KBM-7 (cell line): ENCODE data around the gene STIP1.

Experiments
- DNase-seq: peaks from one replicate; pipeline ENCODE4 v3.0.0-alpha.2; 2015
- in situ Hi-C: fragments of 300-500 bp; cut with MboI; formaldehyde crosslinking; loops from 2 replicates; pipeline ENCODE4 v1.14.3; 2020; ENCODE audit warnings: low sequenced_read_pairs, low pct_unique_long_range_greater_than_20kb, mixed read lengths

The STIP1 gene

DNA sequence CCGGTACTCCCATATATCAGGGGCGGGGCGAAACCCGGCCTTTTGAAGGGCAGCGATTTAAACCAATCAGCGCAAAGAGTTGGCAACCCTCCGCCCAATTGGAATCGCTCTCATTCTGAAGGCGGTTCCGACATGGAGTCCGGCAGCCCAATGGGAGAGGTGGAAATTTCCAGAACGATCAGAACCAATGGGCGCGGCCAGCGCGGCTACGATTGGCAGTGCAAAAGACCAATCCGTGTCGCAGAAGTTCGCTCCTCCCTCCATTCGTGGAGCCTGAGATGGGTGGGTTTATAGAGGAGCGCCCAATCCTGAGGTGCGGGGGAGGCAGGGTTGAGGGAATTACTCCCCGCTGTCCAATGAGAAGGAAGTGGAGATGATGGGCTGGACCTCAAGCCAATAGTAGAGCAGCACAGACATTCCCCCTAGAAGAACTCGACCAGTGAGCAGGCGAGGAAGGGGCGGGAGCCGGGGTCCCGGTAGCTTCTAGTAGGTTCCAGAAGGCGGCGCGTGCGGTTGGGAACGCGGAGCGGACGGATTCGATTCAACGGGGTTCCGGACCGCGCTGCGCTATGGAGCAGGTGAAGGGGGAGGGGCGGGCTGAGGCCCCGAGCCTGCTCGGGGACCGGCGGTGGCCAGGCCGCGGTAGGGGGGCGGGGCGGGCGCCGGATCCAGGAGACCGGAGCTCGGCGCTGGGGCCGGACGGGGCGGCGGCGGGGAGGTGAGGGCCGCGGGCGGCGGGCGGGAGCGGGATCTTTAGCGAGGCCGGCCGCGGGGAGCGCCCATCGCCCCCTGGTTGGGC is at the start of gene STIP1:
Gene STIP1 (plus strand): TSS at position 479 of the 799 bp plus-strand sequence. CDS start 91 bp downstream, at position 570.
- peak; percentile 100 for DNase-seq
- in situ Hi-C loops: no loop called here

DNA sequence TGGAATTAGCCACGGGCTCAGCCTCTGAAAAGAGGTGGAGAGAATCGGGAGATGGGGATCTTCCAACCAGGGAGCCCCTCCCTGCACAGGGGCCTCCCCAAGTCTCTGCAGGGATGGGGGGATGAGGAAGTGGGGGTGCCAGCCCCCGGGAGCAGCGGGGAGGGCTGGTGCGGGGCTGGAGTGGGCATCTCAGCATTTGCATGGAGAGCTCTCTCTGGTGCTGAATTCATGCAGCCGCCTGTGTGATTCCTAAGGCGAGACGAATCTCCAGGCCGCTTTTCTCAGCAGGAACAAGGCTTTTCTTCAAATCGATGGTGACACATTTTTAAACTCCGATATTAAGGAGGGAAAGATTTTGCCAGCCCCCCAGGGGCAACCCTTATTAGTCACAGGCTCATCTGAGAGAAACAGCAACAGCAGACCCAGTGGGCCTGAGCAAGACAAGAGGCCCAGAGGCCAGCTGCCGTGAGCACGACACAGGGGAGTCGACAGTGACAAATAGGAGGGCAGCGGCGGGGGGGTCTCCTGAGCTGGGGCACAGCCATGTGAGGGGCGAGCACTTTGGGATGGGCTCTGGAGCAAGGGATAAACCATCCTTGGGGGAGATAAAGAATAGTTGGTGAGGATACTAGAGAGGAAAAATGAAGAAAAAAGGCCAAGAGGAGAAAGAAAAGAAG is 49.1 kb upstream of the STIP1 start:
- DNase-seq: no peak
- in situ Hi-C loops: no loop called here

DNA sequence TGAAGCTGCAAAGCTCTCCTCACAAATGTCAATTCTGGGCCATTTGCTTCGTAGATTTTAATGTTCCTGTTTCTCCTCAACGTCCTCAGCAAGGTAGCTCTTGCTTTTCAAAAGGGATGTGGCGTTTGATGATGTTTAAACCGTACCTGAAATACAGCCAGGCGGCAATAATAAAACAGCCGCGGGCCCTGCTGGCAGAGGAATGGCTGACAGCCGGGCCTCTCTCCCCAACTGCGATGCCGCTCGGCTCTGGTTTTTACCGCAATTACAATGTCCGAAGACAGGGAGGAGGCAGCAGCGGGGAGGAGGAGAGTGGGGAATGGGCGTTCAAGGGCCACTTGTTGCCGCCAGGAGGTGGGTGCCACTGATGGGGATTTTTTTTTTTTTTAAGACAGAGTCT is 47.6 kb upstream of the STIP1 start:
- in situ Hi-C loops: no loop called here
- no peak for DNase-seq

DNA sequence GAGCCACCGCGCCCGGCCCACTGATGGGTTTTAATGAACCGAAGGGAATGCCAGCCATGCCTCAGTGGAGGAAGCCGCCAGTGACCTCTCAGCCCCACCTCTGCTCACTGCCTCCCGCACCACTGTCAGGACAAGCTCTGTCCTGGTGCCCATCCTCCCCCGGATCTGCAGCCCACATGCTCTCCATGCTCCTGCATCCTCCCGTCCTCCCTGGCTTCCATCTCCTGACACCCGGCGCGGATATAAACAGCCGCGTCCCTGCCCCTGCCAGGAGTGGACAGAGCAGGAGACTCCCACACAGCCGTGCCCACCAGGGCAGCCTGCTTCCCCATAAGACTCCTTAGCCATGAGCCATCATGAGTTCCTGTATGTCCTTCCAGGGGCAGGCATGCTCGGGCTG is 46.9 kb upstream of the STIP1 start:
- DNase-seq: no peak
- in situ Hi-C loops: no loop called here

DNA sequence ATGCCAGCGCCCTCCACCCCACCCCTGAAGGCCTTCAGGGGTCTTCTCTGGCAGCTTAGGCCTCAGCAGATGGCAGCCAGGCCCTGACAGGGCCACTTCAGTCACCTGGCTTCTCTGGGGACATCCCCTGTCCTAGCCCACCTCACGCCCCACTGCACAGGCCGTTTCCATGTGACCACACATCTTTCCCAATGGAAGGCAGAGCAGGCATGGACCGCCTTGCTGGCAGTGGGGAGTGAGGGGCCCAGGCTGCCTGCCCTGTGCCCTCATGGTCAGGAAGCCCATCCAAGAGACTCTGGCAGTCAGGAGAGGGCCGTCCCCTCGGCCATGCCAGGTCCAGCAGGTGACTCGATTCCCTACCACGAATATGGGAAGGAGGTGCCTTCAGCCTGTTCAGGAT is 45.9 kb upstream of the STIP1 start:
- in situ Hi-C loops: no loop called here
- DNase-seq: no peak

DNA sequence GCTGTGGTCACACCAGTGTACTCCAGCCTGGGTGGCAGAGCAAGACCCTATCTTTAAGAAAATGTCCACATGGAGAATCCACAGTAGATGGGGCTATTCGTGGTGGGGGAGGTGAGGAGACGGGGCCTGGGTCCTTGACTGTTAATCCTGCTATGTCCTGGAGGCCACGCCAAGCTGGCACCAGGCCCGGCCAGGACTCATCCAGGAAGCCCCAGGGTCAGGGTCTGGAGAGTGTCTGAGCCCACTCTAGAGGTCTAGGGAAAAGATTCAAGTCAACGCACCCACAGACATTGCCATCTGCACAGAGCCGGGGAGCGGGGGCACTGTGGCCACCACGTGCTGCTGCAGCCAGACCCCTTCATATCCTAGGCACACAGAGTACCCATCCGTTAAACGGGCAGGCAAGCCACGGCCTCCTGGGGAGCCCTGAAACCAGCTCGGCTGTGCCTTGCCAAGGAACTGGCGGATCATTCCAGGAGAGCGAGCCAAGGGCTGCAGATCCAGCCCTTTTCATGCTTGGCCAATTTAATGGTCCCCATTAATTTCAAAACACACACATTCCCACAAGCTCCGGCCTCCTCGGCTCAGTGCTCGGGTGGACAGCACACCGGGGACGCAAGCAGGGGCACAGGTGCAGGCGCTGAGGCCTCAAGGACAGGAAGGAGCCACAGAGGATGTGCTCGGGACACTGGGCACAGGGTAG is 44.7 kb upstream of the STIP1 start:
- in situ Hi-C loops: no loop called here

DNA sequence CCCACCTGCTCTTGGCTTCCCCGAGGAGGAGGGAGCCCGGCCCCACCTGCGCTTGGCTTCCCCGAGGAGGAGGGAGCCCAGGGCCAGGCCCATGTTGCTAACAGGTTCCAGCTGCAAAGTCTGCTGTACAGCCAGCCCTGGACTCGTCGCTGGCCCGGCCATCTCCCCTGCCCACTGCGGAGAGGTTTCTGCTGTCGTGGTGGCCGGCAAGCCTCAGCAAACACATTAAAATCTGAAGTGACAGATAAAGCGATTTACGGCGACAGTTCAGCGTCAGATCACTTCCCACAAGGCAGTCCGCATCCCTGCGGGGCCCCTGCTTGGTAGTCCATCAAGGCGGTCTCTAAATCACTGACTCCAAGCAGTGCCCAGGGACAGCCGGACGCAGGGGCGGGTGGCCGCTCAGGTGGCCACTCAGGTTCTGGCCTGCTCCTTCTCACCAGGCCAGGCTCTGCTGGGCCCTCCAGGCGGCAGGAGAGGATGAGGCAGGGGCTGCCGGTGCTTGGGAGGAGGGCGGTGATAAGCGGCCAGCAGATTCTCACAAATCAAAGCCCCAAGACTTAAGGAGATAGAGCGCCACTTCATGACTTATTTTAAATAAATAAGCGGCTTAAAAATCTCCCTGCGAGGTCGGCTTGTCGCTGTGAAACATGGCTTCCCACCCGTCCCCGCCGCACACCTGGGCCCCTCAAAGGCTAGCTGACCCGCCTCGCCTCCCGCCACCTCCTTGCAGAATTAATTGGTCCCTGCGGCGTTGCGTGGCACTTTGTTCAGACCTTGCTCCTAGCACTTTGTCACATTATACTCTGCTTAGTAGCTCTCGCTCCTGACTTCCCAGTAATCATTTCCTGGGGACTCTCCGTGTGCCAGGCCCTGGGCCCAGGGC is 41.1 kb upstream of the STIP1 start:
- in situ Hi-C loops: no loop called here
- no peak for DNase-seq

More for the DNA sequence above, 44.7 kb upstream of the STIP1 start:
- DNase-seq: no peak

DNA sequence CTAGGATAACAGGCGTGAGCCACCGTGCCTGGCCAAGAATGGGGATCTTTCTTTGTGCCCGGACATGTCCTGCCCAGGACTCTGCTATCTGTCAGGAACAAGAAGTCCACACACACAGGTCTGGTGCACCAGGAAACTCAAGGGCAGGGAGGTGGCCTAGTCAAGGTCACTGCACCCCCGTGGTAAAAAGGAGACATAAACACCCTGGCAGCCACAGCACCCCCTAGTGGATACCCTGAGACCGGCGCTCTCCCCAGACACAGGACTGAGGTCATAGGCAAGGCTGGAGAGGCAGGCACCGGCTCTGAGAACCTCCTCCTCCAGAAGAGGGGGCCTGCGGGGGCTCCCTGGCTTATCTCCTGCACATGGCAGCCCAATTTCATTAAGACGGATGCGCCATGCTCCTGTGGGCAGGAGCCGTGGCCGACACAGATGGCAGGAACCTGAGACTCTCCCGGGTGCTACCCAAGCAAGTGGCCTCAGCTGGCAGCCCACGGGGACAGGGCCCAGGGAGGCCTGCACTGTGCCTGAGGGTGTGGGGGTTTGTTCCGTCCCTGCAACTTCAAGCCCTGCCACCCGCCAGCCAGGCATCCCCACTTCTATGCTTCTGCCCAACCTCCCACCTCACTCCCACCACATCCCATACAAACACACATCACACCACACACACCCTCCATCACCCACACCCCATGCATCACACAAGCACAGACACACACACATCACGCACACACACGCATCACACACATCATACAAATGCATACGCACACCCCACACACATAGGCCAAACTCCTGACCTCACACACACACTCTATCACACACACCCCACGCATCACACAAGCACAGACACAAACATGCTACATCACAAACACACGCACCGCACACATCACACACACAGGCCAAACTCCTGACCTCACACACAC is 39.7 kb upstream of the STIP1 start:
- in situ Hi-C loops: no loop called here
- peak; percentile 73 for DNase-seq

DNA sequence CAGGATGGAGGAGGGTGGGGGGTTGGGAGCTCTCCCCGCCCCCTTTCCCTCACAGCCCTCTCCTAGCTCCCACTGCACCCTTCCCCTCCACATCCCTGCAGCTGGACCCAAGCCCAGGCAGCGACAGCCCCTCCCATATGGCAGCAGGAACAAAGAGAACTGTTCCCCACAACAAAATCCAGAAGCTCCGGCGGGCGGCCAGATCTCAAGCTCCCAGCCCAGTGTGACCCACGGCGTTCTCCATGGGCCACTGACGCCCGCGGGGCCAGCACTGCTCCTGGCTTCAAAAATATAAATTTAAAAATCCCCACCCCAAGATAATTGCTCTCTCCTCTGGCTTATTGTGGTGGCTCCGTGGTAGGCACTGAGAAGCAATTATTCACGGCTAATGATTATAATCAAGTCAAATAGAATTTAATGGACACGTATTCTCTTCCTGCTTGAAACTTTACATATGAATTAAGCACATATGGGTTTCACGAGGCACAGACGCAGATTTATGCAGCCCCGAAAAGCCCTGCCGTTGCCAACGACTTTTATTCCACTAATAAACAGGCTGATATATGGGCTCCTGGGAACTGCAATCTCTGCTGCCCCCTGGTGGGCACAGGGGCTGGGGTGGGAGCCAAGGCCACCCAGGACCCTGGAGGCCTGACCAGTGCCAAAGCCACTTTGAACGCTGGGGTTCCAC is 37.6 kb upstream of the STIP1 start:
- in situ Hi-C loops: no loop called here
- DNase-seq: peak; percentile 62

DNA sequence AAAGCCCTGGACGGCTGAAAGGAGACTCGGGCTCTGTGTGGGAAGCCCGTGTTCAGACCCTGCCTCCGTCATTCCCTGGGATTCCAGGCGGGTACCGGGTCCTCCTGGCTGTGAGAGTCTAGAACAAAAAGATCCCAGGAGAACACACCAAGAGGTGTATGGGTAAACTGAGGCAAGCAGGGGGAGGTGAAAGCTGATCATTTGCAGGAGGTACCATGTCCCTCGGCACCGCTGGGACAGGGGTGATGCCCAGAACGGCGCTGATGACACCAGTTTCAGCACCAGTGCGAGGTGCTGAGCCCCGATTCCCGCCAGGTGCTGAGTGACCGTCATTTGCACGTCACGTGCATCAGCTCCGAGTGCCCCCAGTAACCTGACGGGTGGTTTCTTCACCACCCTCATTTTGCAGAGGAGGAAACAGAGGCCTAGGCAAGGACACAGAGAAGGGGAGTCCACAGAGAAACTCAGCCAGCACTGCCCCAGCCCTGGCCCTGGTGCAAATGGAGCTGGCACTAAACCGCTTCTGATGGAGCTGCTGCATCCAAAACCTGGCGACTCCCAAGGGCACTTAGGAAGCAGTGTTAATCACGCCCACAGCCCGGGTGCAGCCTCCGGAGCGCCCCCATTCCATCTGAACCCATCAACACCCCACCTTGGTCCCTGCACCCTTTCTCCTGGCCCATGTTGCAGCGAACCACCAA is 36.9 kb upstream of the STIP1 start:
- in situ Hi-C loops: no loop called here
- no peak for DNase-seq

DNA sequence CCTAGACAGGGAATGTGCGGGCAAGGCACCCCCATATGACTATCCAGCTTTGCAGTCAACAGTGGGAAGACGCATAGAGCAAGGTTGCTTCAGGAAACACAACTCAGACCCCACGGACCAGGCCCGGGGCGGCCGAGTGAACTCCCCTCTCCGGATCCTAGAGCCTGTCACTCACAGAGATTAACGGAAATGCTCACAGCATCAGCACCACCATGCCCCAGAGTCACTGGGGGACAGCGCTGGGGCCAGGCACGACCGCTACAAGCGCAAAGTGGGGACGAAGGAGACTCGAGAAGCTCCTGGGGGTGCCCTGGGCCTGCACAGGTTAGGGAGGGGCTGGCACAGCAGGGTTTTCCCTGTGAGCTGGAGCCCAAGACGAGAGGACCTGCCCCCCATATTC is 35.9 kb upstream of the STIP1 start:
- in situ Hi-C loops: no loop called here
- DNase-seq: no peak

DNA sequence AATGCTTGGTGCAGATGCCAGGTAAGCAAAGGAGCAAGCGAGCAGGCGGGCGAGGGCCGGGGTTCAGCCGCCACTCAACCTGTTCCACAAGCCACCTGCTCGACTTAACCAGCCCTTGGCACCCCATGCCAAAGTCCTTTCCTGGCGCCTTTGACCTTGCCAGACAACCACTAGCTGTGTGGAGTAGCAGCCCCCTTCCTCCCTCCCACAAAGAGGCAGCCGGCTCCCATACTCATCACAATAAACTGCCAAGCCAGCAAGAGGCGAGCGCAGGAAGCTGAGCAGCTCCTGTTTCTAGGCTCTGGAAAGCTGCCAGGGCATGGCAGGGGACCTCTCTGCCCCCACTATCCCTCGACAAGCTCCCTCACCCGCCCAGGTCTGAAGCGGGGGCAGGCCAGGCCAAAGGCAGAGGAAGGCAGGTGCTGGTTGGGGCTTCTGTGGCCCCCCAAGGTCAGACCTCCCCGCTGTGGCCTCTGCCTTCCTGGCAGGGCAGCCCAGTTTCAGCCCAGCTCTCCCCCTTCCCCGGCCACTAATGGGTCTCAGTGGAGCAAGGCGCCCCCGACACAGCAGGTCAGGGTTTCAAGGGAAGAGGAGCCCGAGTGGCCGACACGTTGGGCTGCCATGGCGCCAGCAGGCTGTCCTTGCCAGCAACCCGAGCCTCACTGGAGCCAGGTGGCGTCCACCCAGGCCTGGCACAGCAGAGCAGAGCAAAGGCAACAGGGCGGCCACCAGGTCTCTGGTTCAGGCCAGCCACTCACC is 35.3 kb upstream of the STIP1 start:
- in situ Hi-C loops: no loop called here
- DNase-seq: no peak

DNA sequence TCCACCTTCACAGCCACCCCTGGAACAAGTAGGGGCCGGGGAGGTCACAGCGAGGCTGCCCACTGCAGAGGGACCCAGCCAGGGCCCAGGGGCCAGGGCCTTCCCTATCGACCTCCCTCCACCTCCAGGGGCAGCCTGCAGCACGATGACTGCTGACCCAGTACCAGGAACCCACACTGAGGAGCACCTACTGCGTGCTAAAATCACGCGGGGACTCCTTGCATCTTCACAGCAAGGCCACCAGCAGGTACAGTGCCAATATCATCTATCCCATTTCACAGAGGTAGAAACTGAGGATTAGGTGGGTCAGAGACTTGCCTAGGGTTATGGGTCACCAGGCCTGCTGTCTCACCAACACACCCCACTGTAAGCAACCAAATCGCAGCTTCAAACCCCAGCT is 34.6 kb upstream of the STIP1 start:
- DNase-seq: no peak
- in situ Hi-C loops: no loop called here

DNA sequence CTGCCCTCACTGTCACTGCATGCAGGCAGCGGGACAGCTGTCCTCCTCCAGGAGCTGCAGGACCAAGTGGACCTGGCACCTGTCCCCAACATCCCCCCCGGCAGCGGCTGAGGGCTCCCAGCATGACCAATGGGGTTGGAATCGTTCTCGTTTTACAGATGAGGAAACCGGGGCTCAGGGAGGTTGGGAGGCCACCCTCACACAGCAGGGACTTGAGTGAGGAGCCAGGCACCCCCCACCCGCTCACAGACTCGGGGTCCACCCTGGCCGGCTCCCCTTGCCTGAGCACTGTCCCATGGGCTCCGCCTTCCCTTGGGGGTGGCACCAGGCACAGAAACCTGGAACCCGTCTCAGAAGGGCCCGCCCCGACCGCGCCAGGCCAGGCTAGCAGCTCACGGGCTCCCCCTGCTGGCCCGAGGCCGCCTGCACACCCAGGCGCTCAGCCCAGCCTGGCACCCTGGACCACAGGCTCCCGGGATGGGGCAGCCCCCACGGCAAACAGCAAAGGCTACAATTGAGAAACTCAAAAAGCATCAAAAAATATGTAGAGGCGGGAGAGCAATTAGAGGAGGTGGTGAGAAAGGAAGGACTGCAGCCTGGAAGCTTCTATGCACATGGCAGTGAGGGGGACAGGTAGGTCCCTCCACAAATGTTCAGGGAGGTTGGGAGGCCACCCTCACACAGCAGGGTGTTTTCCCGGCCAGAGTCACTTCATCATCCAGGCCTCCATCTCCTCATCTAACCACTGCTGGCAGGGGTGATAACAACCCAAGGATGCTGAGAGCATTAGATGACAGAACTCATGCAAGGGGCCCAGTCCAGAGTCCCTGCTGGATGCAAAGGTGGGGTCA is 32.9 kb upstream of the STIP1 start:
- in situ Hi-C loops: no loop called here
- DNase-seq: peak; percentile 73

DNA sequence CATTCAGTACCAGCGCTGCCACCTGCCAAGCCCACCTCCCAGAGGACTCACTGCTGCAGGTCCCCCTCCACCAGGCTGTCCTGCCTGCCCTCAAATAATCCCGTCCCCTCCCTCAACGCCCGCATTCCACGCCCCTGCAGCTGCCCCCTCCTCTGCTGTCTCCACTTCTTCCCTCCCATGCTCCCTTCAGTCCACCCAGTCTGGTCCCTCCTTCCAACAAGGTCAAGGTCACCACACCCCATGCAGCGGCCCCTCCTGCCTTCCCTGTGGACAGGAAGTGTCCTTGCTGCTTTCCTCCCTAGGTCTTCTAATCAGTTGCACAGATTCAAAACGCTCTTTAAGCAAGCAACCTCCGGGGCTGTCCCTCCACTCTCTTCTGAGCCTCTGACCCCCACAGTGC is 32.2 kb upstream of the STIP1 start:
- no peak for DNase-seq
- in situ Hi-C loops: no loop called here
